ENCODE data around the gene SGIP1. TPM values are rescaled to one million over a fixed set of nuclear protein-coding genes. Genes with fewer than 3 reads are reported as not detected.
A peak's percentile ranks its signal among the peaks of the same experiment; 100 is the strongest.

Gene SGIP1
- total RNA-seq, 6 experiments from 2014 or later: 0.09 to 1.3 (median 1.1) TPM; not detected in 1

- Histone ChIP-seq H3K4me1 (peaks cover 0 to 3% (median 0%) of the 10 kb centered on the region in 4 donors), H3K27me3 (no peaks in the 10 kb centered on the region), H3K36me3 (no peaks in the 10 kb centered on the region), H3K4me3 (no peak overlapping the region), H3K9me3 (no peaks in the 10 kb centered on the region), H3K27ac (no peak overlapping the region)
- 76% methylated on average over 6 of the region's 6 CpGs for WGBS (ENCODE audit: insufficient coverage, low coverage, low lambda C conversion rate, missing lambda C conversion rate)
- DNase-seq: no peak
- TF ChIP-seq POLR2A (IDR thresholded peaks at IDR 0.05): no peak
- no peak for TF ChIP-seq CTCF (IDR thresholded peaks at IDR 0.05)
- no peak for ATAC-seq
- intact Hi-C loops (cut with DNase I): no loop called here
These were observed 223.8 kb downstream of the SGIP1 start for GRCh38 chr1:66757722-66758240.

GRCh38 chr1:66758241-66758755, 224.3 kb downstream of the SGIP1 start:
- no peaks in the 10 kb centered on the region for H3K36me3 ChIP-seq
- TF ChIP-seq CTCF (IDR thresholded peaks at IDR 0.05) (no peak), POLR2A (IDR thresholded peaks at IDR 0.05) (no peak)
- H3K27me3 ChIP-seq: no peaks in the 10 kb centered on the region
- intact Hi-C loops (cut with DNase I): no loop called here
- H3K4me1 ChIP-seq: no peaks in the 10 kb centered on the region
- no peak overlapping the region for H3K27ac ChIP-seq
- 100% methylated on average over 1 of the region's 1 CpG for WGBS (ENCODE audit: insufficient coverage, low coverage, low lambda C conversion rate, missing lambda C conversion rate)
- peak in 1 of 4 donors; percentile 50 for ATAC-seq
- H3K4me3 ChIP-seq: no peak overlapping the region
- DNase-seq: no peak
- H3K9me3 ChIP-seq: no peaks in the 10 kb centered on the region

GRCh38 chr1:66760506-66760905, 226.6 kb downstream of the SGIP1 start:
- no peak for ATAC-seq
- intact Hi-C loops (cut with DNase I): no loop called here
- H3K4me1 ChIP-seq: no peaks in the 10 kb centered on the region
- TF ChIP-seq POLR2A (IDR thresholded peaks at IDR 0.05) (no peak), CTCF (IDR thresholded peaks at IDR 0.05) (no peak)
- H3K36me3 ChIP-seq: no peaks in the 10 kb centered on the region
- H3K27ac ChIP-seq: no peak overlapping the region
- no peak overlapping the region for H3K4me3 ChIP-seq
- no peaks in the 10 kb centered on the region for H3K9me3 ChIP-seq
- DNase-seq: no peak
- 80% methylated on average over 1 of the region's 1 CpG for WGBS (ENCODE audit: insufficient coverage, low coverage, low lambda C conversion rate, missing lambda C conversion rate)
- no peaks in the 10 kb centered on the region for H3K27me3 ChIP-seq

DNA sequence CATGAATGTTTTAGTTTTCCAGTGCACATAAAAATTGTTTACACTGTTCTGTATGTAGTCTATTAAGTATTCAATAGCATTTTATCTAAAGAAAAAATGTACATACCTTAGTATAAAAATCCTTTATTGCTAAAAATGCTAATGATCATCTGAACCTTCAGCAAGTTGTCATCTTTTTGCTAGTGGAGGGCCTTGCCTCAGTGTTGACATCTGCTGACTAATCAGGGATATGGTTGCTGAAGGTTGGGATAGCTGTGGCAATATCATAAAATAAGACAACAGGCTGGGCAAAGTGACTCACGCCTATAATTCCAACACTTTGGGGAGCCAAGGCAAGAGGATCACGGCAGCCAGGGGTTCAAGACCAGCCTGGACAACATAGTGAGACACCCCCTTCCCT, 227.3 kb downstream of the SGIP1 start:
- Histone ChIP-seq H3K27me3 (no peaks in the 10 kb centered on the region), H3K4me3 (no peak overlapping the region), H3K9me3 (no peaks in the 10 kb centered on the region), H3K4me1 (no peaks in the 10 kb centered on the region), H3K27ac (no peak overlapping the region), H3K36me3 (no peaks in the 10 kb centered on the region)
- no peak for TF ChIP-seq POLR2A (IDR thresholded peaks at IDR 0.05)
- TF ChIP-seq CTCF (IDR thresholded peaks at IDR 0.05): peak in 1 of 4 donors; percentile 4
- ATAC-seq (peak in 1 of 4 donors; percentile 71), DNase-seq (no peak)
- WGBS (ENCODE audit: insufficient coverage, low coverage, low lambda C conversion rate, missing lambda C conversion rate): no CpG with 5 or more reads among the region's 2 CpGs
- intact Hi-C loops (cut with DNase I): no loop called here
